Kidney (tissue), 14 donors: ENCODE measurements around the gene FAM78A. TPM values are rescaled to one million over a fixed set of nuclear protein-coding genes. Genes with fewer than 3 reads are reported as not detected.

Source experiments
- DNase-seq, 5 donors: peaks; one replicate each; pipeline ENCODE4 v3.0.0-alpha.2; 2013 to 2020
- FAIRE-seq: peaks from 2 replicates; lab custom pipeline; 2012; peaks lifted over from hg19 to GRCh38; lab: Jason Lieb, UNC
- H3K27ac ChIP-seq, 2 donors: one replicate each; pipeline ENCODE4 v1.7.0; 2013; ENCODE audit warnings: low read depth in 2 of 2, low read length in 2 of 2, inconsistent platforms in 1 of 2
- H3K27me3 ChIP-seq: one replicate; pipeline ENCODE4 v1.7.1; 2013; ENCODE audit warnings: low read length, inconsistent platforms; ENCODE audit not compliant: control insufficient read depth, insufficient read depth
- H3K36me3 ChIP-seq, 3 donors: one replicate each; pipeline versions ENCODE4 v1.7.0 to v1.7.1; 2013; ENCODE audit warnings: low read length in 3 of 3, control low read depth in 1 of 3, inconsistent platforms in 1 of 3; ENCODE audit not compliant: insufficient read depth in 3 of 3, control insufficient read depth in 2 of 3
- H3K4me1 ChIP-seq, 3 donors: one replicate each; pipeline versions ENCODE4 v1.7.0 to v1.7.1; 2013; ENCODE audit warnings: low read length in 3 of 3, inconsistent platforms in 1 of 3, low read depth in 1 of 3; ENCODE audit not compliant: control insufficient read depth in 2 of 3, insufficient read depth in 2 of 3
- H3K4me3 ChIP-seq, 3 donors: one replicate each; pipeline versions ENCODE4 v1.7.0 to v1.8.1; 2013; ENCODE audit warnings: low read length in 3 of 3, control low read depth in 1 of 3, inconsistent platforms in 1 of 3
- H3K9ac ChIP-seq, 3 donors: one replicate each; pipeline versions ENCODE4 v1.7.0 to v1.7.1; 2013; ENCODE audit warnings: low read length in 3 of 3, control low read depth in 1 of 3, inconsistent platforms in 1 of 3
- H3K9me3 ChIP-seq, 3 donors: one replicate each; pipeline versions ENCODE4 v1.7.0 to v1.7.1; 2013; ENCODE audit warnings: low read length in 3 of 3, control low read depth in 1 of 3, inconsistent platforms in 1 of 3; ENCODE audit not compliant: control insufficient read depth in 2 of 3, insufficient read depth in 1 of 3
- CTCF ChIP-seq: IDR thresholded peaks from 3 replicates; pipeline ENCODE4 v1.5.1; 2012; ENCODE audit warnings: mild to moderate bottlenecking, moderate library complexity, borderline replicate concordance; ENCODE audit not compliant: insufficient read depth; ENCODE audit errors: extremely low read depth
- intact Hi-C: fragments of 100-400 bp; cut with DNase I; formaldehyde crosslinking; loops from one replicate; pipeline ENCODE4 v1.11.1; 2022
- polyA plus RNA-seq: library from polyadenylated mRNA; stranded (reverse); fragments of 350-450 nt; fragmentation: Illumina TruSeq; extraction: RNeasy Lipid Tissue Mini Kit (QIAGEN cat#74804); gene quantifications from one replicate; pipeline ENCODE4 v1.2.3, GENCODE V29; 2014; ENCODE audit warnings: low read depth, low replicate concordance; ENCODE audit not compliant: insufficient read depth
- total RNA-seq: library from RNA; stranded (reverse); fragmentation: NEBNext Ultra II Directional; extraction: Animal tissue kit (Norgen Biotek cat#: 25700); gene quantifications from one replicate; pipeline ENCODE4 v1.2.1, GENCODE V29; 2021
- donor health status: control.
- donor health status: control.
- donor health status: control.
- donor health status: control.
- donor health status: control.
- donor health status: DM: yes; HTN: yes; CAD: no.
- donor health status: Normal renal cell carcinoma (clear cell type).

Gene FAM78A
- total and polyA plus RNA-seq, 2 donors from 2014 or later, result 1.6 to 6.1 TPM

GRCh38 chr9:131279196-131279862 is 3.0 kb upstream of the FAM78A start:
- Histone ChIP-seq H3K9me3 (no peaks in the 10 kb centered on the region), H3K4me1 (peaks cover 0 to 2% (median 0%) of the 10 kb centered on the region in 3 donors), H3K27ac (no peak overlapping the region), H3K9ac (no peak overlapping the region), H3K27me3 (peaks cover 7% of the 10 kb centered on the region), H3K36me3 (no peaks in the 10 kb centered on the region), H3K4me3 (no peak overlapping the region)
- intact Hi-C loops, result no loop called here
- DNase-seq (no peak), FAIRE-seq (no peak)
- TF ChIP-seq CTCF, result no peak

DNA sequence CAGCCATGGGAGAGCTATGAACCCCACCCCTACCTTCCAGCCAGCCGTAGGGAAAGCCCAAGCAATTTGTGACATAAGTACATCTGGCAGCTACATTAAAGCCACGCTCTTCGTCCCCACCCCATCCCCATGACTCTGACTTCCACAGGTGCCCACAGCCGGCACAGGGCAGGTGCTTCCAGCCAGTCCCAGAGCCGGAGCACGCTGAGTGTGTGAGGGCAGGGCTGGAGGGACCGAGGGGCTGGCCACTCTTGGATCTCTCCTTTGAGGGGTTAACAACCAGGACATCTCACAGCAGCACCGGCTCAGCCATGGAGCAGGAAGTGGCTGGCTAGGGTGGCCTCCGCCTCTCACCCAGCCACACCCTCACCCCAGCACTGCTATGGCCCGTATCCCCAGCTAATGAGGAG is 2.4 kb upstream of the FAM78A start:
- no peak overlapping the region for H3K9ac ChIP-seq
- DNase-seq (no peak), FAIRE-seq (no peak)
- TF ChIP-seq CTCF, result no peak
- peaks cover 0 to 2% (median 0%) of the 10 kb centered on the region in 3 donors for H3K4me1 ChIP-seq
- no peak overlapping the region for H3K27ac ChIP-seq
- H3K9me3 ChIP-seq, result no peaks in the 10 kb centered on the region
- no peak overlapping the region for H3K4me3 ChIP-seq
- peaks cover 7% of the 10 kb centered on the region for H3K27me3 ChIP-seq
- no peaks in the 10 kb centered on the region for H3K36me3 ChIP-seq
- intact Hi-C loops, result no loop called here

- Histone ChIP-seq H3K4me3 (peak overlapping the region in 1 of 3 donors; percentile 29), H3K4me1 (peaks cover 0 to 4% (median 0%) of the 10 kb centered on the region in 3 donors), H3K27me3 (peaks cover 7% of the 10 kb centered on the region), H3K9ac (no peak overlapping the region), H3K36me3 (no peaks in the 10 kb centered on the region), H3K27ac (no peak overlapping the region), H3K9me3 (no peaks in the 10 kb centered on the region)
- DNase-seq (peak; percentile 88 to 95 (median 90)), FAIRE-seq (no peak)
- no peak for TF ChIP-seq CTCF
- intact Hi-C loops, result no loop called here
Observed at GRCh38 chr9:131277910-131278701, 1.8 kb upstream of the FAM78A start.
